RWPE1 (cell line): ENCODE data around the gene ABLIM1.

Source experiments
- CTCF ChIA-PET: fragments of 350-600 bp; sonication (Branson Sonifier 250); formaldehyde crosslinking; extraction: SDS; loops from one replicate; lab custom pipeline; 2021; lab: Yijun Ruan, JAX
- POLR2A ChIA-PET: fragments of 400-600 bp; formaldehyde crosslinking; extraction: SDS; loops from one replicate; lab custom pipeline; 2020; ENCODE audit warnings: antibody characterized with exemption; ENCODE audit not compliant: low non-redundant PET; lab: Yijun Ruan, JAX
- DNase-seq: peaks from one replicate; pipeline ENCODE4 v3.0.0; 2012; ENCODE audit warnings: low spot score
- H3K27ac ChIP-seq: fragments of 450-650 bp; 2 replicates; pipeline ENCODE4 v1.5.1; 2017
- TF ChIP-seq, protein P1 (sequence below): fragments of 450-650 bp; conservative IDR thresholded peaks from 2 replicates; pipeline ENCODE4 v1.5.1; 2017; ENCODE audit warnings: low read depth, mild to moderate bottlenecking

Gene ABLIM1

DNA sequence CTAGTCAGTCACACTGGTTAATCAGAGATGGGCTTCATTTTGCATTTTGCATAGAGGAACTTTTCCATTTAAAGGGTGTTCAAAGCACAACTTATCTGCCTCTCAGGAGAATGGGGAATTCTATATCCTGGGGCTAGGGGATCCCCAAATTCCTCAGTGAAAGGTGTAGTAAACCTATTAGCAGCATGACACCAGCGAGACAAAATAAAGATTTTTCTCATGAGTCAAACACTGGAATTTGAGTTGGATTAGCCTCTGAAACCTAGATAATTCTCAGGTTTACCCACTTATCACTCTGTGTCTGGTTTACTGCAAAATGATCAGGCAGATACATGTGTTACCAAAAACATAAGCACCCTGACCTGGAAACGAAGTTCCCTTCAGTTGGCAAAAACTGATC, 255.8 kb downstream of the ABLIM1 start:
- no peak for DNase-seq
- CTCF ChIA-PET: interaction anchor here (0.6 kb wide), 1 partner anchor 420 kb away, joined by 3 read pairs; the partner anchor contains the start of gene FHIP2A
- no peak overlapping the region for H3K27ac ChIP-seq
- POLR2A ChIA-PET: no interaction called here
- TF ChIP-seq, protein P1, sequence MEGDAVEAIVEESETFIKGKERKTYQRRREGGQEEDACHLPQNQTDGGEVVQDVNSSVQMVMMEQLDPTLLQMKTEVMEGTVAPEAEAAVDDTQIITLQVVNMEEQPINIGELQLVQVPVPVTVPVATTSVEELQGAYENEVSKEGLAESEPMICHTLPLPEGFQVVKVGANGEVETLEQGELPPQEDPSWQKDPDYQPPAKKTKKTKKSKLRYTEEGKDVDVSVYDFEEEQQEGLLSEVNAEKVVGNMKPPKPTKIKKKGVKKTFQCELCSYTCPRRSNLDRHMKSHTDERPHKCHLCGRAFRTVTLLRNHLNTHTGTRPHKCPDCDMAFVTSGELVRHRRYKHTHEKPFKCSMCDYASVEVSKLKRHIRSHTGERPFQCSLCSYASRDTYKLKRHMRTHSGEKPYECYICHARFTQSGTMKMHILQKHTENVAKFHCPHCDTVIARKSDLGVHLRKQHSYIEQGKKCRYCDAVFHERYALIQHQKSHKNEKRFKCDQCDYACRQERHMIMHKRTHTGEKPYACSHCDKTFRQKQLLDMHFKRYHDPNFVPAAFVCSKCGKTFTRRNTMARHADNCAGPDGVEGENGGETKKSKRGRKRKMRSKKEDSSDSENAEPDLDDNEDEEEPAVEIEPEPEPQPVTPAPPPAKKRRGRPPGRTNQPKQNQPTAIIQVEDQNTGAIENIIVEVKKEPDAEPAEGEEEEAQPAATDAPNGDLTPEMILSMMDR: no peak

DNA sequence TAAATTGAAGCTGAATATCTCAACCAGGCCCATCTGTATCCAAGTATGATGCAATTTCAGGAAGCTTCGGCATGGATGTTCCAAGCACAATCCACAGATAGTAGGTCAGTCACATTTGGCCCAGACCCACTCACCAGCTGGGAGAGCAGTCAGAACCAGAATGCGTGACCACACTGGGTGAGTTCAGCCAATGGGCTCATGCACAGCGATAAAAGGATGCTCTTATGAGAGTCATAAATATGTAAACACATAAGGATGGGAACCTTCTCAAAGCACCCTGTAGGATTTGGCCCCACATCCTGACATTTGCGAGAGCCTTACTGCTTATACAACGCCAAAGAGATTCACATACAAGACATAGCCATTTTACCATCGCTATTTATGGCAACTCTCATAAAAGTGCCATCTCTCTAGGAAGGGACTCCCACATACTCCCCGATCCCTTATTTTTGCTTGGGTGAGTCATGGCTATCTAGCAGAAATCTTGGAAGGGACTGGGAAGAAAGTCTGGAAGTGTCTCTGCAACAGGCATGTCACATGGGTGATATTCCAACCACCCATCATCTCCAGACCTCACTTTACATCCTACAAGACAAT, 256.8 kb downstream of the ABLIM1 start:
- ChIA-PET CTCF (no interaction called here), POLR2A (no interaction called here)
- no peak overlapping the region for H3K27ac ChIP-seq
- no peak for DNase-seq
- TF ChIP-seq, protein P1: no peak

DNA sequence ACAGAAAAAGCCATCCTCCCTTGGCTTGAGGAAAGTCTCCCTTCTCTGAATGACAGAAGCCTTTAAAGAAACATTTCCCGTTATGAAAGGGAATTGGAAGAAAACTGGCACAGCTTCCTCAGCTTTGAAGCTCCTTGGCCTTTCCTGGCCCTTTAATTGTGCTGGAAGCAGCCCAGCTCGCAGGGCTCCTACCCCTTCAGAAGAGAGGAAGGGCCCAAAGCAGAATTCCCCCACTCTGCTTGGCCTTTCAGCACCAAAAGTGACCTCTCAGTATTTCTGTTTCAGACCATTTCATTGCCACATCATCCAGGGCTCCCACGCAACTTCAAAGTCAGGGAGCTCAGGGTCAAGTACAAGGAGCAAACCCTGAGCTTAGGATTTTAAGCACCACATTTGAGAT, 258.0 kb downstream of the ABLIM1 start:
- H3K27ac ChIP-seq: no peak overlapping the region
- POLR2A ChIA-PET: interaction anchor here (0.6 kb wide), 1 partner anchor 27 kb away, joined by 3 read pairs; no protein-coding TSS in a partner anchor
- CTCF ChIA-PET: interaction anchor here (0.8 kb wide), 1 partner anchor 96 kb away, joined by 8 read pairs; no protein-coding TSS in a partner anchor
- TF ChIP-seq, protein P1: no peak
- DNase-seq: no peak

DNA sequence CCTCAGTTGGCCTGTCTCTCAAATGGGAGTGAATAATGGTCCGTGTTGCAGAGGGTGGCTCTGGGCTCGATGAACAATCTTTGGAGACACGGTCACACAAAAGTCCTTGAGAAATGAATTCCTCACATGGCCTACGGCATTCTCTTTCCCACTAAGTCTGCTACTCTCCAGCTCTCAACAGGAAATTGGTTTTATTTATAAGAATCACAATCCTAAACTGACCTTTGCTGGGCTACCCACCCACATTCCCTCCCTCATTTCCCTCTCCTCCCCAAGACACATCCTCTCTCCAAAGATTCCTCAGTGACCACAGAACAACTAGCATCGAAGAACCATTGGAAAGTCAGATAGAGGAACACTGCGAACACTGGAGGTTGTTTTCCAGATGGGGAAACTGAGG, 258.5 kb downstream of the ABLIM1 start:
- TF ChIP-seq, protein P1: no peak
- no peak for DNase-seq
- no peak overlapping the region for H3K27ac ChIP-seq
- POLR2A ChIA-PET: no interaction called here
- CTCF ChIA-PET: interaction anchor here (0.8 kb wide), 1 partner anchor 96 kb away, joined by 8 read pairs; no protein-coding TSS in a partner anchor

DNA sequence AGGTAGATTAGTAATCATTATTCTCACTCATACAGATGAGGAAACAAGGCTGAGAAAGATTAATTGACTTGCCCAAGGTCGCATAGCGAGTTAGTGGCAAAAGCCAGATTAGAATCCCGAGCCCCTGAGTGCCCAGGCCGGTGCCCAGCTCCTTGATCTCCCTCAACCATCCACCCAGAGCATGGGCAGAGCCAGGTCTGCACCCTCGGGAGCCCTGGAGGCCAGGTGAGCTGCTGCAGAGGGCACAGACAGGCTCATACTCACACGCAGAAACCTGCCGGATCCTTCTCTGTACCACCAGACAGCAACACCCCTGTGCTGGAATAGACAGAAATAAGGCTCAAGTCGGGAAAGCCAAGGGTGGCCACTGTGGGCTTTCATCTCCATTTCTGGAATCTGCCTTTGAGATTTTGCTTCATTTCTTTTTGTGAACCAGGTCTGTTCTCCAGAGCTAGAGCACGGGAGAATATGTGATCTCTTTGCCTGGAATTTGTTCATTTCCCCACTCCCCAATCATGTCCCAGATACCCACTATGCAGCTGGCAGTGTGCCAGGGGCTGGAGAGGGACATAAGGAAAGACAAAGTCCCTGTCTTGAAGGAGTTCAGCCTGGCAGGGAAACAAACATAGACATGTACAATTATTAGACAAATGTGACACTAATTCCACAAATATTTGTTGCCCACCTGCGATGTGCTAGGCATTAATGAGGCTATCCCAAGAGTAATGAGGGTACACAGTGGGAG, 259.3 kb downstream of the ABLIM1 start:
- DNase-seq: no peak
- no peak overlapping the region for H3K27ac ChIP-seq
- POLR2A ChIA-PET: no interaction called here
- TF ChIP-seq, protein P1: no peak
- CTCF ChIA-PET: interaction anchor here (0.6 to 0.9 kb wide), 2 partner anchors 95 to 101 kb away, joined by 3 read pairs; no protein-coding TSS in a partner anchor

DNA sequence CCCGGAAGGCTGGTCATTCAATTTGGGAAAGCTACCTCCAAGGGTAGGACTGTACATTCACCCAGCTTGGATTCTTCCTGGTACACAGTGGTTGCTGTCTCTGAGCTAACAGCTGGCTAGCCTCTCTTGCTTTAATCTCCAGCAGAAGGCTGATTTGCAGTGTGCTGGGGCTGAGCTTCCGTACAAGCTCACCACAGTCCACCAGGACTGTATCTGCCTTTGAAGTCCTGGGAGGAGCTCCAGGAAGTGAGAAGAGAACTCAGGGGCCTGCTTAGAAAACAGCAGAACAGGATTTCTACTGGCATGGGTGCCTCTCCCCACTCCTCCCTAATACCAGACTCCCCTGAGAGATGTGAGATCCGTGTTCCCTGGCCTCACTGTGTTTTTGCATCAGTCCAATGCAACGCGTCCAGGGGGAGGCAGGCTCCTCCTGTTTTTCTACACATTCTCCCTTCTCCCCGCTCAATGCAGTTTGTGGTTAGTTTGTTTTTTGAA, 260.4 kb downstream of the ABLIM1 start:
- TF ChIP-seq, protein P1: no peak
- CTCF ChIA-PET: interaction anchor here (0.6 kb wide), 2 partner anchors 29 to 1297 kb away, joined by 3 read pairs; no protein-coding TSS in a partner anchor
- DNase-seq: no peak
- POLR2A ChIA-PET: no interaction called here
- H3K27ac ChIP-seq: no peak overlapping the region
